Stimulated activated memory B cell treated with anti-CD40 and anti-IgM and Interleukin-4, amounts not matched to agents 10 μg/mL and 1 μg/mL and 100 μg/mL, for 72 hours (primary cell): ENCODE results near the gene ROPN1B.

Experiments
- ATAC-seq: fragments of 150-1000 bp; cut with Tn5 transposase; 2 replicates; pipeline ENCODE4 v1.10.0; 2021
- H3K27ac Mint-ChIP-seq: one replicate; pipeline ENCODE4 v1.8.0; 2022; ENCODE audit warnings: mild to moderate bottlenecking, mixed read lengths
- H3K27me3 Mint-ChIP-seq: one replicate; pipeline ENCODE4 v1.8.0; 2022; ENCODE audit warnings: mixed read lengths
- H3K36me3 Mint-ChIP-seq: one replicate; pipeline ENCODE4 v1.8.0; 2022; ENCODE audit warnings: mixed read lengths
- H3K4me1 Mint-ChIP-seq: one replicate; pipeline ENCODE4 v1.8.0; 2022; ENCODE audit warnings: mixed read lengths
- H3K4me3 Mint-ChIP-seq: one replicate; pipeline ENCODE4 v1.8.0; 2022; ENCODE audit warnings: mild to moderate bottlenecking, moderate library complexity, mixed read lengths
- H3K9me3 Mint-ChIP-seq: one replicate; pipeline ENCODE4 v1.8.0; 2022; ENCODE audit warnings: mixed read lengths

Gene ROPN1B

DNA sequence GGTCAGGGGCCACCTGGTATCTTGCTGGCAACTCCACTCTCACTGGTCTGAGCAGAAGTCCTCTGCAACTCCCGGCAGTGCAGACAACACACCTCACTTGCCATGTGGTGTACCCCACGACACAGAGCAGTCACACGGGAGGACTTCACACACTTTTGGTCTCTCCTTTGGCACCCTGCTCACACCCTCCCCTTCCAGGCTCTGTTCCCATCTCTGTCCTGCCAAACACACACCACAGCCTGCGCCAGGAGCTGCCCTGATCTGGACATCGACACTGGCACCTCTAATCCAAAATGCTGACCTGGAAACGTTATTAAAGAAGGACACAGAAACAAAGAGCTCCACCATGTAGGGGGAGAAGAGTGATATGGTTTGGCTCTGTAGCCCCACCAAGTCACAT, 57.8 kb downstream of the ROPN1B start:
- H3K4me1 Mint-ChIP-seq: peaks cover 21% of the 10 kb centered on the region
- H3K27ac Mint-ChIP-seq: peak overlapping the region; percentile 67
- no peak overlapping the region for H3K4me3 Mint-ChIP-seq
- no peak for ATAC-seq
- no peaks in the 10 kb centered on the region for H3K27me3 Mint-ChIP-seq
- peaks cover 3% of the 10 kb centered on the region for H3K9me3 Mint-ChIP-seq
- peaks cover 62% of the 10 kb centered on the region for H3K36me3 Mint-ChIP-seq

- Mint-ChIP-seq H3K4me1 (peaks cover 21% of the 10 kb centered on the region), H3K36me3 (peaks cover 65% of the 10 kb centered on the region), H3K9me3 (peaks cover 3% of the 10 kb centered on the region), H3K27ac (no peak overlapping the region), H3K4me3 (no peak overlapping the region), H3K27me3 (no peaks in the 10 kb centered on the region)
- no peak for ATAC-seq
These were observed 59.1 kb downstream of the ROPN1B start for GRCh38 chr3:126028096-126028495.

DNA sequence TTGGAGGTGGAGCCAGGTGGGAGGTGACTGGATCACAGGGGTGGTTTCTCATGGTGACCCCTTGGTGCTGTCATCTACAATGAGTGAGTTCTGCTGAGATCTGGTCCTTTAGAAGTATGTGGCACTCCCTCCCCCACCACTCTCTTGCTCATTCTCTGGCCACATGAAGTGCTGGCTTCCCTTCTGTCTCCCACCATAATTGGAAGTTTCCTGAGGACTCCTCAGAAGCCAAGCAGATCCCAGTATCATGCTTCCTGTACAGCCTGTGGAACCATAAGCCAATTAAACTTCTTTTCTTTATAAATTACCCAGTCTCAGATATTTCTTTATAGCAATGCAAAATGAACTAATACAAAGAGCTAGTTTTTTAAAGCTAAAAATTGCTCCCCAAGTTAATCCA, 60.3 kb downstream of the ROPN1B start:
- Mint-ChIP-seq H3K4me1 (peaks cover 21% of the 10 kb centered on the region), H3K36me3 (peaks cover 75% of the 10 kb centered on the region), H3K27me3 (no peaks in the 10 kb centered on the region), H3K4me3 (no peak overlapping the region), H3K27ac (no peak overlapping the region), H3K9me3 (peaks cover 3% of the 10 kb centered on the region)
- ATAC-seq: no peak

DNA sequence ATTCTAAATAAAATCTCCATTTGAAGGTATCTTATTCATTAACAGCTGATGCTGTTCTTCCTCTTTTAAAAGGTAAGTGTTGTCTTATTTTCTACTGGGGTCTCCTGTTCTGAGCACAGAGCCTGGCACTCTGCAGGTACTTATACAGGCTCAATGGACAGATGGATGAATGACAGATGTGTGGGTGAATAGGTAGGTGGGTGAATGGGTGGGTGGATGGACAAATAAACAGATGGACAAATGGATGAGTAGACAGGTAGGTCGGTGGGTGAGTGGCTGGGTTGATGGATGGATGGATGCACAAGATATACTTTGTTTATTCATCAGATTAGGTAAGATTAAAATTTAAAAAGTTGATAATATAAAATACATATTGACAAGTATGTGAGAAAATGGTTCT, 61.5 kb downstream of the ROPN1B start:
- Mint-ChIP-seq H3K36me3 (peaks cover 80% of the 10 kb centered on the region), H3K9me3 (peaks cover 3% of the 10 kb centered on the region), H3K4me1 (peaks cover 25% of the 10 kb centered on the region), H3K4me3 (no peak overlapping the region), H3K27ac (no peak overlapping the region), H3K27me3 (no peaks in the 10 kb centered on the region)
- no peak for ATAC-seq

GRCh38 chr3:126031981-126032471, 63.0 kb downstream of the ROPN1B start:
- peaks cover 3% of the 10 kb centered on the region for H3K9me3 Mint-ChIP-seq
- H3K4me3 Mint-ChIP-seq: no peak overlapping the region
- H3K27me3 Mint-ChIP-seq: no peaks in the 10 kb centered on the region
- H3K4me1 Mint-ChIP-seq: peaks cover 9% of the 10 kb centered on the region
- H3K27ac Mint-ChIP-seq: no peak overlapping the region
- no peak for ATAC-seq
- peaks cover 84% of the 10 kb centered on the region for H3K36me3 Mint-ChIP-seq
